GM13977 (cell line): ENCODE data around the gene PSME3IP1.

Experiments
- DNase-seq: peaks from one replicate; pipeline ENCODE4 v3.0.0; 2012; ENCODE audit warnings: low spot score
- CTCF ChIP-seq: IDR thresholded peaks from 2 replicates; pipeline ENCODE4 v1.5.1; 2012; ENCODE audit warnings: mild to moderate bottlenecking, control low read depth; ENCODE audit not compliant: insufficient read depth; ENCODE audit errors: extremely low read depth, missing control alignments
- in situ Hi-C: fragments of 300-500 bp; cut with MboI; formaldehyde crosslinking; loops from one replicate; pipeline ENCODE4 v1.12.0; 2022; ENCODE audit warnings: low sequenced_read_pairs, low pct_unique_long_range_greater_than_20kb, mixed read lengths, inconsistent platforms; ENCODE audit not compliant: unreplicated experiment

PSME3IP1 gene

GRCh38 chr16:57107321-57107922 lies 78.4 kb downstream of the PSME3IP1 start:
- in situ Hi-C loops, result no loop called here
- no peak for DNase-seq
- TF ChIP-seq CTCF, result no peak

- in situ Hi-C loops, result no loop called here
- DNase-seq, result no peak
- no peak for TF ChIP-seq CTCF
Observed at GRCh38 chr16:57106767-57107166, 79.1 kb downstream of the PSME3IP1 start.

GRCh38 chr16:57105184-57105583 lies 80.7 kb downstream of the PSME3IP1 start:
- in situ Hi-C loops, result no loop called here
- no peak for DNase-seq
- TF ChIP-seq CTCF, result no peak

- no peak for TF ChIP-seq CTCF
- in situ Hi-C loops, result no loop called here
- DNase-seq, result no peak
Observed at GRCh38 chr16:57104706-57105105, 81.1 kb downstream of the PSME3IP1 start.

- no peak for TF ChIP-seq CTCF
- in situ Hi-C loops, result no loop called here
- DNase-seq, result no peak
Observed at GRCh38 chr16:57102888-57103851, 82.7 kb downstream of the PSME3IP1 start.
